GM12878 (cell line): ENCODE measurements around the gene LIMD2. TPM values are rescaled to one million over a fixed set of nuclear protein-coding genes. Genes with fewer than 3 reads are reported as not detected.

Source experiments
- ATAC-seq: fragments of 200-7000 bp; cut with Tn5 transposase; 3 replicates; pipeline ENCODE4 v1.9.1; 2020; ENCODE audit warnings: mild to moderate bottlenecking, moderate library complexity
- BruUV-seq: library from RNA; stranded (reverse); fragments of 400-500 nt; replicated peaks from 2 replicates; lab custom pipeline; 2021; lab: Mats Ljungman, UMichigan
- CTCF ChIA-PET: fragments of 300-600 bp; sonication (Branson Sonifier 250); formaldehyde crosslinking; extraction: SDS; loops from one replicate; lab custom pipeline; 2021; ENCODE audit warnings: inconsistent platforms; lab: Yijun Ruan, JAX
- POLR2A ChIA-PET: fragments of 350-600 bp; formaldehyde crosslinking; extraction: SDS; loops from one replicate; lab custom pipeline; 2021; ENCODE audit warnings: inconsistent platforms; lab: Charles Lee
- RAD21 ChIA-PET: fragments of 300-600 bp; sonication (Branson Sonifier 250); formaldehyde crosslinking; loops from one replicate; lab custom pipeline; 2023; ENCODE audit warnings: antibody characterized with exemption; ENCODE audit not compliant: unreplicated experiment; lab: Charles Lee
- SMC1A ChIA-PET: fragments of 300-600 bp; sonication (Branson Sonifier 250); formaldehyde crosslinking; loops from one replicate; lab custom pipeline; 2023; ENCODE audit not compliant: unreplicated experiment, uncharacterized antibody; lab: Charles Lee
- DNase-seq: peaks from one replicate; pipeline ENCODE4 v3.0.0-alpha.2; 2011; ENCODE audit warnings: low read depth, low spot score
- FAIRE-seq: peaks from 3 replicates; lab custom pipeline; 2011; peaks lifted over from hg19 to GRCh38; lab: Jason Lieb, UNC
- H2AFZ ChIP-seq: 2 replicates; pipeline ENCODE4 v1.6.0; 2011; ENCODE audit warnings: low read depth, low read length, control low read depth; ENCODE audit not compliant: control insufficient read depth
- H3K27ac ChIP-seq: 2 replicates; pipeline ENCODE4 v1.5.1; 2011; ENCODE audit warnings: control low read depth; ENCODE audit not compliant: control insufficient read depth, insufficient read depth
- H3K27me3 ChIP-seq, 2 experiments: replicated peaks in 1 of 2; 2 replicates each; pipeline versions ENCODE4 v1.6.0 to v1.6.1; 2011; ENCODE audit warnings: low read length in 1 of 2; ENCODE audit not compliant: control insufficient read depth in 2 of 2, insufficient read depth in 2 of 2
- H3K36me3 ChIP-seq, 2 experiments: 2 replicates each; pipeline ENCODE4 v1.5.1; 2011; ENCODE audit warnings: low read length in 1 of 2; ENCODE audit not compliant: control insufficient read depth in 2 of 2, insufficient read depth in 2 of 2
- H3K4me1 ChIP-seq: 2 replicates; pipeline ENCODE4 v1.6.1; 2011; ENCODE audit warnings: mild to moderate bottlenecking, low read length, moderate library complexity, mixed read lengths; ENCODE audit not compliant: control insufficient read depth, insufficient read depth
- H3K4me2 ChIP-seq: 2 replicates; pipeline ENCODE4 v1.6.0; 2011; ENCODE audit warnings: control low read depth; ENCODE audit not compliant: control insufficient read depth, insufficient read depth
- H3K4me3 ChIP-seq: fragments of 200-600 bp; sonication (generic); 2 replicates; pipeline ENCODE4 v1.5.1; 2016
- H3K79me2 ChIP-seq: 2 replicates; pipeline ENCODE4 v1.6.0; 2011; ENCODE audit warnings: low read length; ENCODE audit not compliant: control insufficient read depth, insufficient read depth
- H3K9ac ChIP-seq: 2 replicates; pipeline ENCODE4 v1.8.0; 2011; ENCODE audit warnings: low read length, control low read depth, mixed read lengths; ENCODE audit not compliant: control insufficient read depth, insufficient read depth
- H3K9me3 ChIP-seq: replicated peaks from 3 replicates; pipeline ENCODE4 v1.5.1; 2011; ENCODE audit warnings: mild to moderate bottlenecking, low read length; ENCODE audit not compliant: control insufficient read depth, insufficient read depth
- H4K20me1 ChIP-seq: 2 replicates; pipeline ENCODE4 v1.6.0; 2011; ENCODE audit not compliant: control insufficient read depth, insufficient read depth
- ATF2 ChIP-seq: IDR thresholded peaks from 2 replicates; pipeline ENCODE4 v1.6.1; 2012; ENCODE audit warnings: low read length, inconsistent platforms
- CBX5 ChIP-seq: sonication (generic); IDR thresholded peaks from 2 replicates; pipeline ENCODE4 v1.6.1; 2016; ENCODE audit warnings: low read depth, moderate library complexity, mild to moderate bottlenecking, inconsistent platforms
- CEBPB ChIP-seq, 2 experiments: fragments of 150-350 bp in 1 of 2; IDR thresholded peaks; 2 replicates each; pipeline ENCODE4 v1.6.1; 2012 to 2014; ENCODE audit warnings: low read depth in 2 of 2, low read length in 2 of 2, borderline replicate concordance in 1 of 2, inconsistent platforms in 1 of 2
- CHD1 ChIP-seq: IDR thresholded peaks from 2 replicates; pipeline ENCODE4 v1.6.1; 2012; ENCODE audit warnings: low read depth, low read length, improper control_type of control experiment
- CREB1 ChIP-seq: IDR thresholded peaks from 2 replicates; pipeline ENCODE4 v1.6.1; 2012; ENCODE audit warnings: low read depth, mild to moderate bottlenecking, inconsistent platforms
- CREM ChIP-seq: IDR thresholded peaks from 2 replicates; pipeline ENCODE4 v1.6.1; 2014; ENCODE audit warnings: antibody characterized with exemption, low read depth
- DPF2 ChIP-seq: fragments of 450-650 bp; IDR thresholded peaks from 2 replicates; pipeline ENCODE4 v1.6.1; 2017; ENCODE audit warnings: mild to moderate bottlenecking
- EP300 ChIP-seq, 2 experiments: fragments of 150-350 bp in 1 of 2; IDR thresholded peaks; 2 replicates each; pipeline ENCODE4 v1.6.1; 2011 to 2012; ENCODE audit warnings: low read depth in 2 of 2, low read length in 2 of 2, borderline replicate concordance in 1 of 2, improper control_type of control experiment in 1 of 2, inconsistent platforms in 1 of 2; ENCODE audit not compliant: control insufficient read depth in 1 of 2
- IKZF2 ChIP-seq, 2 experiments: fragments of 450-650 bp; IDR thresholded peaks; 2 replicates each; pipeline ENCODE4 v1.6.1; 2017; ENCODE audit warnings: mild to moderate bottlenecking in 2 of 2, moderate library complexity in 2 of 2
- JUNB ChIP-seq: IDR thresholded peaks from 2 replicates; pipeline ENCODE4 v1.6.1; 2016; ENCODE audit warnings: antibody characterized with exemption, mild to moderate bottlenecking
- MEF2B ChIP-seq: fragments of 450-650 bp; IDR thresholded peaks from 2 replicates; pipeline ENCODE4 v1.6.1; 2018; ENCODE audit warnings: mild to moderate bottlenecking, moderate library complexity; ENCODE audit not compliant: partially characterized antibody, poor library complexity, severe bottlenecking
- NFIC ChIP-seq: IDR thresholded peaks from 2 replicates; pipeline ENCODE4 v1.6.1; 2012; ENCODE audit warnings: low read depth, mild to moderate bottlenecking, inconsistent platforms, low read length, moderate library complexity
- PAX5 ChIP-seq: IDR thresholded peaks from 2 replicates; pipeline ENCODE4 v1.6.1; 2011; ENCODE audit warnings: low read depth, low read length, borderline replicate concordance
- RELB ChIP-seq: fragments of 450-650 bp; IDR thresholded peaks from 2 replicates; pipeline ENCODE4 v1.6.1; 2017; ENCODE audit warnings: low read depth, mild to moderate bottlenecking, moderate library complexity
- RUNX3 ChIP-seq: IDR thresholded peaks from 2 replicates; pipeline ENCODE4 v1.6.1; 2012; ENCODE audit warnings: low read length, inconsistent platforms
- SKIL ChIP-seq: fragments of 450-650 bp; IDR thresholded peaks from 2 replicates; pipeline ENCODE4 v1.6.1; 2017; ENCODE audit warnings: mild to moderate bottlenecking, low read depth, inconsistent platforms; ENCODE audit not compliant: poor library complexity, severe bottlenecking
- SMAD1 ChIP-seq: fragments of 450-650 bp; IDR thresholded peaks from 2 replicates; pipeline ENCODE4 v1.6.1; 2018; ENCODE audit warnings: mild to moderate bottlenecking, low read depth; ENCODE audit not compliant: partially characterized antibody
- SPI1 ChIP-seq: IDR thresholded peaks from 2 replicates; pipeline ENCODE4 v1.6.1; 2011; ENCODE audit warnings: low read depth, mild to moderate bottlenecking, low read length, moderate library complexity, borderline replicate concordance; ENCODE audit not compliant: insufficient read depth
- STAT3 ChIP-seq: IDR thresholded peaks from 2 replicates; pipeline ENCODE4 v1.6.1; 2011; ENCODE audit warnings: low read depth, low read length, improper control_type of control experiment
- ZNF384 ChIP-seq: IDR thresholded peaks from 2 replicates; pipeline ENCODE4 v1.6.1; 2012; ENCODE audit warnings: low read depth, mild to moderate bottlenecking, low read length, improper control_type of control experiment, borderline replicate concordance
- WGBS: methylation state at CpG from one replicate; pipeline ENCODE4 v1.1.6; 2016; ENCODE audit warnings: low lambda C conversion rate; ENCODE audit not compliant: insufficient replicate concordance, insufficient coverage; ENCODE audit errors: missing lambda C conversion rate; 5-methylcytosine and 5-hydroxymethylcytosine counted together
- in situ Hi-C: fragments of 300-500 bp; cut with MboI; formaldehyde crosslinking; loops from 9 replicates; pipeline ENCODE4 v1.14.3; 2018; ENCODE audit warnings: mixed read lengths
- intact Hi-C: fragments of 100-400 bp; cut with micrococcal nuclease; formaldehyde crosslinking; loops from one replicate; pipeline ENCODE4 v1.14.2; 2022; ENCODE audit not compliant: unreplicated experiment
- polyA plus RNA-seq, 11 experiments: library from polyadenylated mRNA; depleted of rRNA in 4 of 11; unstranded in 6 of 11; stranded (reverse) in 5 of 11; fragments of >200 nt; fragmentation: Nextera tagmentation in 4 of 11; fragmentation: Illumina TruSeq in 1 of 11; extraction: Ambion mirVana in 4 of 11; extraction: Trizol in 1 of 11; gene quantifications; 1 replicate in 1 of 11; 2 replicates in 10 of 11; pipeline versions ENCODE4 v1.2.1 to v1.2.3, GENCODE V29; 2011 to 2016; ENCODE audit warnings: inconsistent platforms in 2 of 11, missing spikeins in 2 of 11, low read depth in 1 of 11
- total RNA-seq, 4 experiments: library from RNA; depleted of rRNA in 3 of 4; stranded (reverse); fragments of >200 nt in 3 of 4; fragmentation: Illumina TruSeq in 1 of 4; extraction: Trizol in 1 of 4; gene quantifications; 2 replicates each; pipeline versions ENCODE4 v1.2.1 to v1.2.3, GENCODE V29; 2013 to 2021

Gene LIMD2
- total and polyA plus RNA-seq, 10 of the 15 experiments (the other 5 are each of a cell fraction or from before 2014, with no cell fraction given), result 1.1 to 339 (median 181) TPM

GRCh38 chr17:63646488-63646806, 53.5 kb downstream of the LIMD2 start:
- no TSS peak for BruUV-seq
- Histone ChIP-seq H3K4me3 (no peak overlapping the region), H3K36me3 (peaks cover 4 to 10% of the 10 kb centered on the region in 2 experiments; a peak in 3 of 4 replicates), H3K9me3 (no peaks in the 10 kb centered on the region), H3K9ac (peak overlapping the region; percentile 43; the same call in 1 of the 2 replicates), H3K4me2 (peak overlapping the region; percentile 90), H3K27me3 (no peaks in the 10 kb centered on the region), H3K4me1 (peaks cover 26% of the 10 kb centered on the region), H3K27ac (peak overlapping the region; percentile 85), H4K20me1 (no peaks in the 10 kb centered on the region), H3K79me2 (peaks cover 2% of the 10 kb centered on the region; the same call in 1 of the 2 replicates), H2AFZ (peak overlapping the region; percentile 35)
- CTCF ChIA-PET, result interaction anchor here (1.3 to 1.9 kb wide), 3 partner anchors 24 to 51 kb away, joined by 4 to 11 read pairs (median 5); partner anchors contain the start of gene MAP3K3
- DNase-seq (peak; percentile 59), FAIRE-seq (no peak), ATAC-seq (peak; percentile 96)
- intact Hi-C loops, result loop anchor here (2.0 kb wide), 1 partner anchor 46 kb away; the partner anchor contains the start of gene TACO1
- SMC1A ChIA-PET, result interaction anchor here (0.6 to 3.8 kb wide), 10 partner anchors 8 to 44 kb away, joined by 3 to 19 read pairs (median 4); no protein-coding TSS in a partner anchor
- POLR2A ChIA-PET, result interaction anchor here (0.6 to 2.1 kb wide), 8 partner anchors 9 to 374 kb away, joined by 3 to 7 read pairs (median 4); partner anchors contain the start of genes ICAM2 and MAP3K3
- WGBS, result 4% methylated on average over 1 of the region's 1 CpG
- RAD21 ChIA-PET, result interaction anchor here (1.0 to 2.4 kb wide), 6 partner anchors 11 to 51 kb away, joined by 3 to 11 read pairs (median 8); partner anchors contain the start of gene MAP3K3
- in situ Hi-C loops, result no loop called here
- TF ChIP-seq CEBPB (IDR thresholded peaks at IDR 0.05; ENCODE audit: borderline replicate concordance in 1 of 2, low read depth in 2 of 2, low read length in 2 of 2) (no peak), PAX5 (peak; percentile 67), RELB (peak; percentile 89), SPI1 (peak; percentile 93), CBX5 (no peak), DPF2 (peak; percentile 81), SKIL (peak; percentile 32), CHD1 (no peak), CREM (peak; percentile 63; the same call in 1 of the 2 replicates), CREB1 (peak; percentile 28; the same call in 1 of the 2 replicates), STAT3 (0 out of 2 replicates have a peak, but pooled peaks have one; percentile 38), SMAD1 (peak; percentile 35), ZNF384 (no peak), IKZF2 (IDR thresholded peaks at IDR 0.05) (peak; percentile 84 to 90), NFIC (peak; percentile 78), EP300 (IDR thresholded peaks at IDR 0.05; ENCODE audit: borderline replicate concordance in 1 of 2, control insufficient read depth in 1 of 2, low read depth in 2 of 2, low read length in 2 of 2) (peak in 1 of 2 experiments; percentile 69; a peak in 1 of 4 replicates), ATF2 (peak; percentile 84), MEF2B (peak; percentile 73), RUNX3 (peak; percentile 71), JUNB (peak; percentile 54)
